Activated CD4-positive, alpha-beta T cell treated with anti-CD3 and anti-CD28 coated beads, Interleukin-2, amount 50 U/mL, for 48 hours (primary cell): Measurements from ENCODE around the gene C12orf42.

Experiments
- DNase-seq, 2 experiments: peaks; one replicate each; pipeline ENCODE4 v3.0.0-alpha.2; 2020

The C12orf42 gene

GRCh38 chr12:103495469-103496456 lies at the start of gene C12orf42:
Gene C12orf42 (minus strand): TSS chr12:103495968. CDS start chr12:103478426, 17,542 bp downstream.
- peak; percentile 53 to 62 for DNase-seq

- no peak for DNase-seq
These were observed 46.3 kb upstream of the C12orf42 start for GRCh38 chr12:103542078-103542477.

GRCh38 chr12:103540319-103540718 lies 44.6 kb upstream of the C12orf42 start:
- no peak for DNase-seq

- DNase-seq = no peak
These were observed 42.6 kb upstream of the C12orf42 start for GRCh38 chr12:103538397-103538796.

- DNase-seq = peak in 1 of 2 experiments; percentile 7
These were observed 34.7 kb upstream of the C12orf42 start for GRCh38 chr12:103530307-103531066.

- DNase-seq = no peak
These were observed 33.5 kb upstream of the C12orf42 start for GRCh38 chr12:103529306-103529705.

GRCh38 chr12:103524238-103524875 lies 28.6 kb upstream of the C12orf42 start:
- DNase-seq = no peak

GRCh38 chr12:103523771-103524170 lies 28.0 kb upstream of the C12orf42 start:
- DNase-seq = no peak

- no peak for DNase-seq
These were observed 25.0 kb upstream of the C12orf42 start for GRCh38 chr12:103520686-103521215.

GRCh38 chr12:103519632-103520031 lies 23.9 kb upstream of the C12orf42 start:
- no peak for DNase-seq

GRCh38 chr12:103518899-103519298 lies 23.1 kb upstream of the C12orf42 start:
- DNase-seq = no peak

GRCh38 chr12:103517161-103517560 lies 21.4 kb upstream of the C12orf42 start:
- no peak for DNase-seq

GRCh38 chr12:103515341-103515740 lies 19.6 kb upstream of the C12orf42 start:
- no peak for DNase-seq

GRCh38 chr12:103513875-103514274 lies 18.1 kb upstream of the C12orf42 start:
- no peak for DNase-seq

GRCh38 chr12:103505371-103506236 lies 9.8 kb upstream of the C12orf42 start:
- peak; percentile 48 to 70 for DNase-seq

GRCh38 chr12:103504606-103505005 lies 8.8 kb upstream of the C12orf42 start:
- no peak for DNase-seq

- peak; percentile 38 to 53 for DNase-seq
These were observed 8.0 kb upstream of the C12orf42 start for GRCh38 chr12:103503546-103504480.

- no peak for DNase-seq
These were observed 5.7 kb upstream of the C12orf42 start for GRCh38 chr12:103501447-103501846.

- no peak for DNase-seq
These were observed 3.8 kb upstream of the C12orf42 start for GRCh38 chr12:103499571-103499970.

GRCh38 chr12:103498990-103499389 lies 3.2 kb upstream of the C12orf42 start:
- DNase-seq = no peak
